ENCODE measurements around the gene RUNX3.

Gene RUNX3

DNA sequence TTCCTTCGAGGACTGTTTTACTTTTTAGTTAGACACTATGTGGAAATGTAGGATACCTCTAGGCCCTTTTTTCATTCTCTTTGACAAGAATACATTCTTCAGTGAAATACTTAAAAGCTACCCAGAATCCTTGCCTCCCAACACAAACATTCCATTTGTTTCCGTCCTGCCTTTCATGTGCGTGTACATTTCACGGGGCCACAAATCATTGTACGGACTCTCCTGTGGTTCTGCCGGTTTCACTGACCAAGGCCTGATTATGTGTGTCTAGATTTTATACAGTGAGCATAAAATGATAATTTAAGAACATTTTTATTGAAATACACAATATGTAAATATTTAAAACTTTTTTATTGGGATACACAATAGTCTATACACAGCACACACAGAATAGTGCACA, 76.4 kb downstream of the RUNX3 start (continued):
- TF ChIP-seq, protein P1, sequence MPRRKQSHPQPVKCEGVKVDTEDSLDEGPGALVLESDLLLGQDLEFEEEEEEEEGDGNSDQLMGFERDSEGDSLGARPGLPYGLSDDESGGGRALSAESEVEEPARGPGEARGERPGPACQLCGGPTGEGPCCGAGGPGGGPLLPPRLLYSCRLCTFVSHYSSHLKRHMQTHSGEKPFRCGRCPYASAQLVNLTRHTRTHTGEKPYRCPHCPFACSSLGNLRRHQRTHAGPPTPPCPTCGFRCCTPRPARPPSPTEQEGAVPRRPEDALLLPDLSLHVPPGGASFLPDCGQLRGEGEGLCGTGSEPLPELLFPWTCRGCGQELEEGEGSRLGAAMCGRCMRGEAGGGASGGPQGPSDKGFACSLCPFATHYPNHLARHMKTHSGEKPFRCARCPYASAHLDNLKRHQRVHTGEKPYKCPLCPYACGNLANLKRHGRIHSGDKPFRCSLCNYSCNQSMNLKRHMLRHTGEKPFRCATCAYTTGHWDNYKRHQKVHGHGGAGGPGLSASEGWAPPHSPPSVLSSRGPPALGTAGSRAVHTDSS (tag by site-specific recombination; IDR thresholded peaks at IDR 0.05) = no peak
- TF ChIP-seq ZNF707 (tag by site-specific recombination; IDR thresholded peaks at IDR 0.05) = no peak
- no peak for TF ChIP-seq ZNF544 (tag by site-specific recombination; IDR thresholded peaks at IDR 0.05)
- TF ChIP-seq ZNF184 (tag by site-specific recombination; IDR thresholded peaks at IDR 0.05) = no peak
- TF ChIP-seq ZNF48 (tag by site-specific recombination; IDR thresholded peaks at IDR 0.05) = no peak
- TF ChIP-seq ZNF768 (tag by site-specific recombination; IDR thresholded peaks at IDR 0.05) = no peak
- no peak for TF ChIP-seq GLIS1 (tag by site-specific recombination; IDR thresholded peaks at IDR 0.05)
- no peak for TF ChIP-seq ZNF324 (tag by site-specific recombination; IDR thresholded peaks at IDR 0.05)

DNA sequence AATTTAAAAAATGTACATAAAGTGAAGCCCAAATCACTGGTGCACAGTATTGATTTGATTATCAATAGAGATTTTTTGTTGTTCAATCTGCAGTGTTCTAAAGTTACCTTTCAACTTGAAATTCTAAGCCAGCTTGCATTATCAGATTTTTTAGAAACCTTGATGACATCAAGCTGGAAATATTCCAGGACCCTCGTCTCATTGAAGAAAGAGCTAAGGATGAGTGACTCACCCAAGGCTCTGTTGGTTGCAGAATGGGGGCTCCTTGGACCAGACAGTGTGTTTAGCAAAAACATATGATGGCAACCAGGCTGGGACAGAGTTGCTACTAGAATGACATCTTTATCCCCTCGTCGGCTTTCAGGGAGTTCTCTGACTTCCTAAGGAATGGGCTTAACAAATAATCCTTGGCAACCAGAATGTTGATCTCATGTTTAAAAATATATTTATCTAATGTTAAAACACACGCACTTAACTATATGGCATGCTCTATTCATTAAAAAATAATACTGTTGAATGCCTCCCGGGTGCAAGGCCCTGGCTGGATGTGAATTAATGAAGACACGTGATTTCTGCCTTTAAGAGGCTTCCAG, 79.7 kb downstream of the RUNX3 start:
- no peak overlapping the region for H3K4me3 ChIP-seq (ENCODE audit: low read depth, low read length)
- H3K9me3 ChIP-seq (ENCODE audit: control insufficient read depth, insufficient read depth, low read depth, low read length) = no peaks in the 10 kb centered on the region
- POLR2A ChIA-PET = interaction anchor here (0.7 kb wide), 1 partner anchor 365 kb away, joined by 6 read pairs; no protein-coding TSS in a partner anchor
- no peaks in the 10 kb centered on the region for H3K36me3 ChIP-seq (ENCODE audit: control insufficient read depth in 2 of 2, insufficient read depth in 1 of 2, low read length in 2 of 2)
- CTCF ChIA-PET = interaction anchor here (0.6 to 4.3 kb wide), 16 partner anchors 9 to 769 kb away, joined by 3 to 39 read pairs (median 4); no protein-coding TSS in a partner anchor
- TF ChIP-seq ZNF501 (tag by site-specific recombination; IDR thresholded peaks at IDR 0.05) (no peak), ZNF24 (tag by site-specific recombination; IDR thresholded peaks at IDR 0.05) (no peak), ZNF10 (tag by site-specific recombination; IDR thresholded peaks at IDR 0.05) (no peak), ZNF112 (tag by site-specific recombination; IDR thresholded peaks at IDR 0.05) (no peak), ZBTB11 (tag by site-specific recombination; conservative IDR thresholded peaks at IDR 0.05; ENCODE audit: low read depth) (no peak), ZNF366 (tag by site-specific recombination; conservative IDR thresholded peaks at IDR 0.05) (peak; percentile 30; the same call in 1 of the 2 replicates), ZNF174 (tag by site-specific recombination; IDR thresholded peaks at IDR 0.05) (no peak)
- peaks cover 5% of the 10 kb centered on the region for H3K4me1 ChIP-seq (ENCODE audit: control insufficient read depth, insufficient read depth, low read length)
- no peak overlapping the region for H3K27ac ChIP-seq (ENCODE audit: extremely low read depth, low read depth, low read length)

GRCh38 chr1:24849672-24850295, 80.3 kb downstream of the RUNX3 start:
- POLR2A ChIA-PET = no interaction called here
- TF ChIP-seq ZNF335 (tag by site-specific recombination; conservative IDR thresholded peaks at IDR 0.05) (0 out of 2 replicates have a peak, but pooled peaks have one; percentile 27), ZNF600 (tag by site-specific recombination; IDR thresholded peaks at IDR 0.05) (no peak), ZNF175 (tag by site-specific recombination; IDR thresholded peaks at IDR 0.05) (no peak), ZNF561 (tag by site-specific recombination; IDR thresholded peaks at IDR 0.05; ENCODE audit: borderline replicate concordance) (0 out of 2 replicates have a peak, but pooled peaks have one; percentile 18), ZNF785 (tag by site-specific recombination; IDR thresholded peaks at IDR 0.05) (no peak), ZNF639 (tag by site-specific recombination; IDR thresholded peaks at IDR 0.05) (no peak), GLIS2 (tag by site-specific recombination; IDR thresholded peaks at IDR 0.05) (0 out of 2 replicates have a peak, but pooled peaks have one; percentile 34), ZBTB48 (tag by site-specific recombination; IDR thresholded peaks at IDR 0.05) (peak; percentile 19; the same call in 1 of the 2 replicates), ZNF530 (tag by site-specific recombination; IDR thresholded peaks at IDR 0.05; ENCODE audit: low read depth) (peak; percentile 45; the same call in 1 of the 2 replicates), ZNF654 (tag by site-specific recombination; IDR thresholded peaks at IDR 0.05; ENCODE audit: low read depth) (peak; percentile 63)
- TF ChIP-seq, protein P2, sequence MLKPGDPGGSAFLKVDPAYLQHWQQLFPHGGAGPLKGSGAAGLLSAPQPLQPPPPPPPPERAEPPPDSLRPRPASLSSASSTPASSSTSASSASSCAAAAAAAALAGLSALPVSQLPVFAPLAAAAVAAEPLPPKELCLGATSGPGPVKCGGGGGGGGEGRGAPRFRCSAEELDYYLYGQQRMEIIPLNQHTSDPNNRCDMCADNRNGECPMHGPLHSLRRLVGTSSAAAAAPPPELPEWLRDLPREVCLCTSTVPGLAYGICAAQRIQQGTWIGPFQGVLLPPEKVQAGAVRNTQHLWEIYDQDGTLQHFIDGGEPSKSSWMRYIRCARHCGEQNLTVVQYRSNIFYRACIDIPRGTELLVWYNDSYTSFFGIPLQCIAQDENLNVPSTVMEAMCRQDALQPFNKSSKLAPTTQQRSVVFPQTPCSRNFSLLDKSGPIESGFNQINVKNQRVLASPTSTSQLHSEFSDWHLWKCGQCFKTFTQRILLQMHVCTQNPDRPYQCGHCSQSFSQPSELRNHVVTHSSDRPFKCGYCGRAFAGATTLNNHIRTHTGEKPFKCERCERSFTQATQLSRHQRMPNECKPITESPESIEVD (tag by site-specific recombination; IDR thresholded peaks at IDR 0.05) = no peak

More at GRCh38 chr1:24849672-24850295, 80.3 kb downstream of the RUNX3 start:
- H3K27ac ChIP-seq (ENCODE audit: extremely low read depth, low read depth, low read length) = no peak overlapping the region
- no peak overlapping the region for H3K4me3 ChIP-seq (ENCODE audit: low read depth, low read length)
- CTCF ChIA-PET = interaction anchor here (0.6 to 4.3 kb wide), 19 partner anchors 10 to 464 kb away, joined by 3 to 39 read pairs (median 4); no protein-coding TSS in a partner anchor
- peaks cover 5% of the 10 kb centered on the region for H3K4me1 ChIP-seq (ENCODE audit: control insufficient read depth, insufficient read depth, low read length)
- no peaks in the 10 kb centered on the region for H3K36me3 ChIP-seq (ENCODE audit: control insufficient read depth in 2 of 2, insufficient read depth in 1 of 2, low read length in 2 of 2)
- H3K9me3 ChIP-seq (ENCODE audit: control insufficient read depth, insufficient read depth, low read depth, low read length) = no peaks in the 10 kb centered on the region

Data from HEK293 (cell line).